ENCODE results near the gene SHC2.

Gene SHC2

DNA sequence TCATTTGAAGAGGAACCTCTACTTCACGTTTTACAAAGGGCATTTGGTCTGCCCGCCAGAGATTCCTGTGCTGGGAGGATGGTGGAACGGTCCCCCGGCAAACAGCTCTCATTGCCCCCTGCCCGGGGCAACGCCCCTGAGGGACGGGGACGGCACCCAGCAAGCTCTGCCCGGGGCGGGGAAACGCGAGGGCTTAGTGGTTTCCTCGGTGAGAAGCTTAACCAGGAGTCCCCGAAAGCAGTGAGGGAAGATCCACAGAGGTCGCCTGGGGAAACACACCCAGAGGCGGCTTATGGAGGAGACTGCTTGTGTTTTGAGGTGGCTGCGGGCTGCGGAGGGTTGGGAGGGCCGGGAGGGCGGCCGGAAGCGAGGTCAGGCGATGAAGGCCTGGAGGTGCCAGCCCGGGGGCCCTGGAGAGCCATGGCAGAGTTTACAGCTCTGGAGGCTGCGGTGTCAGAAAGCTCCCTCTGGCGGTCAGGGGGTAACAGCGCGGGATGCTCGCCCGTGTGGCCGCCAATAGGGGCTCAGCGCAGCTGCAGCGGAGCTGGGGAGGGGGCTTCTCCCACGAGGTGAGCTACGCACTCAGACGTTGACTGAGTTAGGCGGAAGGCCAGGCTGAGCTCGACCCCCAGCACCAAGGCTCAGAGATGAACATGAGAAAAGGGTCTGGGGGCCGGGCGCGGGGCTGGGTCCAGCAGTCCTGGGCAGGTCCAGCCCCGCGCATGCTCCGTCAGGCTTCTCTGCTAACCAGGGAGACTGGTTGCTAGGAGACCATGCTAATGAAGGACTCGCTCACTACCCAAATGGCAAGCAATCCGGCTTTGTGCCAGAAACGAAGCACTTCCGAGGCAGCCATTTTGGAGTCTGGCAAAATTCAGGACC is 45.8 kb upstream of the SHC2 start:
- TF ChIP-seq PPARA (CRISPR knock-in tag; IDR thresholded peaks at IDR 0.05; ENCODE audit: borderline replicate concordance), result no peak
- TF ChIP-seq, protein P1, sequence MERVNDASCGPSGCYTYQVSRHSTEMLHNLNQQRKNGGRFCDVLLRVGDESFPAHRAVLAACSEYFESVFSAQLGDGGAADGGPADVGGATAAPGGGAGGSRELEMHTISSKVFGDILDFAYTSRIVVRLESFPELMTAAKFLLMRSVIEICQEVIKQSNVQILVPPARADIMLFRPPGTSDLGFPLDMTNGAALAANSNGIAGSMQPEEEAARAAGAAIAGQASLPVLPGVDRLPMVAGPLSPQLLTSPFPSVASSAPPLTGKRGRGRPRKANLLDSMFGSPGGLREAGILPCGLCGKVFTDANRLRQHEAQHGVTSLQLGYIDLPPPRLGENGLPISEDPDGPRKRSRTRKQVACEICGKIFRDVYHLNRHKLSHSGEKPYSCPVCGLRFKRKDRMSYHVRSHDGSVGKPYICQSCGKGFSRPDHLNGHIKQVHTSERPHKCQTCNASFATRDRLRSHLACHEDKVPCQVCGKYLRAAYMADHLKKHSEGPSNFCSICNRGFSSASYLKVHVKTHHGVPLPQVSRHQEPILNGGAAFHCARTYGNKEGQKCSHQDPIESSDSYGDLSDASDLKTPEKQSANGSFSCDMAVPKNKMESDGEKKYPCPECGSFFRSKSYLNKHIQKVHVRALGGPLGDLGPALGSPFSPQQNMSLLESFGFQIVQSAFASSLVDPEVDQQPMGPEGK (CRISPR knock-in tag; IDR thresholded peaks at IDR 0.05; ENCODE audit: borderline replicate concordance), result 0 out of 2 replicates have a peak, but pooled peaks have one; percentile 15
- ATAC-seq, result peak; percentile 84

DNA sequence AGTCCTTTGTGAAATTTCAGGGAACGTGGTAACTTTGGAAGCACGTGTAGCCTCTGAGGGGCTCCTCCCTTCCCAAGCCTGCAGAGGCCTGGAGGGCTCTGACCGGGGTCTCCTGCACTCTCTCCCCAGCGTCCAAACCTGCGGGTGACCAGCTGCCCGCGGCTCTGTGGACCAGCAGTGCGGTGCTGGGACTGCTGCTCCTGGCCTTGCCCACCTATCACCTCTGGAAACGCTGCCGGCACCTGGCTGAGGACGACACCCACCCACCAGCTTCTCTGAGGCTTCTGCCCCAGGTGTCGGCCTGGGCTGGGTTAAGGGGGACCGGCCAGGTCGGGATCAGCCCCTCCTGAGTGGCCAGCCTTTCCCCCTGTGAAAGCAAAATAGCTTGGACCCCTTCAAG is 43.8 kb upstream of the SHC2 start:
- no peak for TF ChIP-seq ZNF8 (CRISPR knock-in tag; IDR thresholded peaks at IDR 0.05)
- TF ChIP-seq ARNTL (CRISPR knock-in tag; IDR thresholded peaks at IDR 0.05; ENCODE audit: borderline replicate concordance, low read depth), result no peak
- no peak for ATAC-seq

GRCh38 chr19:501646-502045 is 40.8 kb upstream of the SHC2 start:
- TF ChIP-seq, protein P1 (CRISPR knock-in tag; IDR thresholded peaks at IDR 0.05; ENCODE audit: borderline replicate concordance), result no peak
- no peak for TF ChIP-seq POU6F1 (CRISPR knock-in tag; IDR thresholded peaks at IDR 0.05; ENCODE audit: borderline replicate concordance, low read depth)
- no peak for TF ChIP-seq CREB5 (CRISPR knock-in tag; IDR thresholded peaks at IDR 0.05; ENCODE audit: low read depth)
- TF ChIP-seq TOX (CRISPR knock-in tag; IDR thresholded peaks at IDR 0.05; ENCODE audit: borderline replicate concordance), result no peak
- TF ChIP-seq TCF4 (CRISPR knock-in tag; IDR thresholded peaks at IDR 0.05; ENCODE audit: borderline replicate concordance), result no peak
- TF ChIP-seq ESRRG (CRISPR knock-in tag; IDR thresholded peaks at IDR 0.05), result no peak
- no peak for TF ChIP-seq SNAI2 (CRISPR knock-in tag; IDR thresholded peaks at IDR 0.05)
- no peak for TF ChIP-seq OSR1 (CRISPR knock-in tag; IDR thresholded peaks at IDR 0.05)
- no peak for TF ChIP-seq PPARA (CRISPR knock-in tag; IDR thresholded peaks at IDR 0.05; ENCODE audit: borderline replicate concordance)
- TF ChIP-seq ZNF565 (CRISPR knock-in tag; conservative IDR thresholded peaks at IDR 0.05; ENCODE audit: low read depth), result no peak
- no peak for TF ChIP-seq ISL1 (CRISPR knock-in tag; IDR thresholded peaks at IDR 0.05)
- TF ChIP-seq RARB (CRISPR knock-in tag; IDR thresholded peaks at IDR 0.05), result no peak
- no peak for TF ChIP-seq ZNF70 (CRISPR knock-in tag; IDR thresholded peaks at IDR 0.05)
- no peak for TF ChIP-seq GLIS3 (CRISPR knock-in tag; IDR thresholded peaks at IDR 0.05)
- no peak for TF ChIP-seq BACH2 (CRISPR knock-in tag; IDR thresholded peaks at IDR 0.05; ENCODE audit: borderline replicate concordance)
- ATAC-seq, result no peak

DNA sequence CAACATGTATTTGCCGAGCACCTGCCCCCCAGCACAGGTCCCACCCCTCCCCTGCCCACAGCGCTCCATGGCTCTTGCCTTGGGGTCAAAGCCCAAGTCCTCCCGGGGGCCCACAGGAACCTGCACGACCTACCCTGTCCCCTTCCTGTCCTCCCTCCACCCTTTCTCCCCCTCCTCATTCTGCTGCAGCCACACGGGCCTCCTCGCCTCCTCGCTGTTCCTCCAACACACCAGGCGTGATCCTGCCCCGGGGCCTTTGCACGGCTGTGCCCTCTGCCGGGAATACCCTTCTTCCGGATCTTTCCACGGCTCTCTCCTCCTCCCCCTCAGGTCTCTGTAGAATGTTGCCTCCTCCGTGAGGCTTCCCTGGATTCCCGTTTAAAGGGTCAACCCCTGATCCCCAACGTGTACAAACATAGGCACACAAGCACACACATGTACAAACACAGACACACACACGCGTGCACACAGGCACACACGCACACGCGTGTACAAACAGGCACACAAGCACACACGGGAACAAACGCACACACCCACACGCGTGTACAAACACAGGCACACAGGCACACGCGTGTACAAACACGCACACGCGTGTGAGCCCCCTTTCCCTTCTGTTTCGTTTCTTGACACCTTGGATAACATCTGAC is 38.3 kb upstream of the SHC2 start:
- TF ChIP-seq, protein P2, sequence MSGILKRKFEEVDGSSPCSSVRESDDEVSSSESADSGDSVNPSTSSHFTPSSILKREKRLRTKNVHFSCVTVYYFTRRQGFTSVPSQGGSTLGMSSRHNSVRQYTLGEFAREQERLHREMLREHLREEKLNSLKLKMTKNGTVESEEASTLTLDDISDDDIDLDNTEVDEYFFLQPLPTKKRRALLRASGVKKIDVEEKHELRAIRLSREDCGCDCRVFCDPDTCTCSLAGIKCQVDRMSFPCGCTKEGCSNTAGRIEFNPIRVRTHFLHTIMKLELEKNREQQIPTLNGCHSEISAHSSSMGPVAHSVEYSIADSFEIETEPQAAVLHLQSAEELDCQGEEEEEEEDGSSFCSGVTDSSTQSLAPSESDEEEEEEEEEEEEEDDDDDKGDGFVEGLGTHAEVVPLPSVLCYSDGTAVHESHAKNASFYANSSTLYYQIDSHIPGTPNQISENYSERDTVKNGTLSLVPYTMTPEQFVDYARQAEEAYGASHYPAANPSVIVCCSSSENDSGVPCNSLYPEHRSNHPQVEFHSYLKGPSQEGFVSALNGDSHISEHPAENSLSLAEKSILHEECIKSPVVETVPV (CRISPR knock-in tag; IDR thresholded peaks at IDR 0.05), result no peak
- TF ChIP-seq PPARA (CRISPR knock-in tag; IDR thresholded peaks at IDR 0.05; ENCODE audit: borderline replicate concordance) (no peak), ZNF70 (CRISPR knock-in tag; IDR thresholded peaks at IDR 0.05) (no peak), TSHZ2 (CRISPR knock-in tag; IDR thresholded peaks at IDR 0.05) (no peak), ZNF8 (CRISPR knock-in tag; IDR thresholded peaks at IDR 0.05) (no peak), RARB (CRISPR knock-in tag; IDR thresholded peaks at IDR 0.05) (no peak), GLIS3 (CRISPR knock-in tag; IDR thresholded peaks at IDR 0.05) (no peak), ISL1 (CRISPR knock-in tag; IDR thresholded peaks at IDR 0.05) (no peak), CSDC2 (CRISPR knock-in tag; IDR thresholded peaks at IDR 0.05) (no peak)
- no peak for ATAC-seq

All from SK-N-SH treated with all-trans-retinoic acid at 6 μM for 48 hours (cell line).